Neural cell (in vitro differentiated cells): Measurements from ENCODE around the gene KIF4A.

Source experiments
- EZH2 ChIP-seq: fragments of 200-600, 300-800 bp; shearing (Covaris generic), sonication (generic); IDR thresholded peaks from 2 replicates; pipeline ENCODE4 v1.6.1; 2014; ENCODE audit warnings: antibody characterized with exemption, low read length, borderline replicate concordance, mild to moderate bottlenecking; ENCODE audit not compliant: insufficient read depth, poor library complexity, severe bottlenecking
- REST ChIP-seq: IDR thresholded peaks from 2 replicates; pipeline ENCODE4 v1.6.1; 2012; ENCODE audit warnings: borderline replicate concordance
- SMC3 ChIP-seq: fragments of 450-650 bp; conservative IDR thresholded peaks from 2 replicates; pipeline ENCODE4 v1.6.1; 2014; ENCODE audit warnings: antibody characterized with exemption, mild to moderate bottlenecking, moderate library complexity; ENCODE audit not compliant: poor library complexity
- TF ChIP-seq, protein P1 (sequence below): fragments of 450-650 bp; IDR thresholded peaks from 2 replicates; pipeline ENCODE4 v1.5.1; 2014; ENCODE audit warnings: antibody characterized with exemption, mild to moderate bottlenecking, moderate library complexity; ENCODE audit not compliant: poor library complexity, severe bottlenecking

DNA sequence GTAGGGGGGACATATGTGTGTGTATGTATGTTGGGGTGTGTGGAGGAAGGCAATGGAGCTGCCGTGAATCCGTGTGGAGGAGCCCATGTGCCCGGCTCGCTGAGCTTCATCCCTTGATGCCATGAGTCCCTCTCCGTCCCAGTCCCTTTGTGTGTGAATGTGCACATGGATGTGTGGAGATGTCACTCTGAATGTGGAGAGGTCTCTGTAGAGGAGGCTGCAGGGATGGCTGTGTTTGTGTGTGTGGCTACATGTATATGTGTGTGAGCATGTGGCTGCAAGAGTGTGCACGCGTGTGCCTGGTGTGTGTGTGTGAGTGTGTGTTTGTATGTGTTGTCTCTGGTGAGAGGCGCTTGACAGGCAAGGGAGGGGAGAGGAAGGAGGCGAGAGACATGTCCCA lies 156.0 kb downstream of the KIF4A start:
- TF ChIP-seq EZH2 (no peak), REST (no peak), SMC3 (no peak)
- TF ChIP-seq, protein P1, sequence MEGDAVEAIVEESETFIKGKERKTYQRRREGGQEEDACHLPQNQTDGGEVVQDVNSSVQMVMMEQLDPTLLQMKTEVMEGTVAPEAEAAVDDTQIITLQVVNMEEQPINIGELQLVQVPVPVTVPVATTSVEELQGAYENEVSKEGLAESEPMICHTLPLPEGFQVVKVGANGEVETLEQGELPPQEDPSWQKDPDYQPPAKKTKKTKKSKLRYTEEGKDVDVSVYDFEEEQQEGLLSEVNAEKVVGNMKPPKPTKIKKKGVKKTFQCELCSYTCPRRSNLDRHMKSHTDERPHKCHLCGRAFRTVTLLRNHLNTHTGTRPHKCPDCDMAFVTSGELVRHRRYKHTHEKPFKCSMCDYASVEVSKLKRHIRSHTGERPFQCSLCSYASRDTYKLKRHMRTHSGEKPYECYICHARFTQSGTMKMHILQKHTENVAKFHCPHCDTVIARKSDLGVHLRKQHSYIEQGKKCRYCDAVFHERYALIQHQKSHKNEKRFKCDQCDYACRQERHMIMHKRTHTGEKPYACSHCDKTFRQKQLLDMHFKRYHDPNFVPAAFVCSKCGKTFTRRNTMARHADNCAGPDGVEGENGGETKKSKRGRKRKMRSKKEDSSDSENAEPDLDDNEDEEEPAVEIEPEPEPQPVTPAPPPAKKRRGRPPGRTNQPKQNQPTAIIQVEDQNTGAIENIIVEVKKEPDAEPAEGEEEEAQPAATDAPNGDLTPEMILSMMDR: no peak
